ENCODE results near the gene HELB.

HELB gene

GRCh38 chr12:66269757-66270383 is 32.4 kb upstream of the HELB start:
- DNase-seq (ENCODE audit: low read depth) = peak; percentile 68
- peak; percentile 81 for TF ChIP-seq CTCF (conservative IDR thresholded peaks at IDR 0.05; ENCODE audit: low read length)
- H3K4me3 ChIP-seq (ENCODE audit: low read length) = no peak overlapping the region

GRCh38 chr12:66270613-66271012 is 31.7 kb upstream of the HELB start:
- no peak for DNase-seq (ENCODE audit: low read depth)
- no peak overlapping the region for H3K4me3 ChIP-seq (ENCODE audit: low read length)
- TF ChIP-seq CTCF (conservative IDR thresholded peaks at IDR 0.05; ENCODE audit: low read length) = no peak

GRCh38 chr12:66272650-66273049 is 29.6 kb upstream of the HELB start:
- no peak for DNase-seq (ENCODE audit: low read depth)
- H3K4me3 ChIP-seq (ENCODE audit: low read length) = no peak overlapping the region
- no peak for TF ChIP-seq CTCF (conservative IDR thresholded peaks at IDR 0.05; ENCODE audit: low read length)

GRCh38 chr12:66273147-66273546 is 29.1 kb upstream of the HELB start:
- H3K4me3 ChIP-seq (ENCODE audit: low read length) = no peak overlapping the region
- no peak for TF ChIP-seq CTCF (conservative IDR thresholded peaks at IDR 0.05; ENCODE audit: low read length)
- DNase-seq (ENCODE audit: low read depth) = no peak

- TF ChIP-seq CTCF (conservative IDR thresholded peaks at IDR 0.05; ENCODE audit: low read length) = no peak
- no peak overlapping the region for H3K4me3 ChIP-seq (ENCODE audit: low read length)
- no peak for DNase-seq (ENCODE audit: low read depth)
Observed at GRCh38 chr12:66275040-66275439, 27.3 kb upstream of the HELB start.

- DNase-seq (ENCODE audit: low read depth) = no peak
- peak; percentile 57 for TF ChIP-seq CTCF (conservative IDR thresholded peaks at IDR 0.05; ENCODE audit: low read length)
- no peak overlapping the region for H3K4me3 ChIP-seq (ENCODE audit: low read length)
Observed at GRCh38 chr12:66279123-66279712, 23.1 kb upstream of the HELB start.

- H3K4me3 ChIP-seq (ENCODE audit: low read length) = no peak overlapping the region
- no peak for DNase-seq (ENCODE audit: low read depth)
- no peak for TF ChIP-seq CTCF (conservative IDR thresholded peaks at IDR 0.05; ENCODE audit: low read length)
Observed at GRCh38 chr12:66280561-66280960, 21.7 kb upstream of the HELB start.
